GM19397 (cell line): ENCODE results near the gene VPS4A.
"Not testable (repeated sequence)": the region's sequence is repeated elsewhere in the genome, so short reads cannot be mapped to it uniquely, and the experiment has no call there.

Experiments
- ATAC-seq: cut with Tn5 transposase; IDR thresholded peaks from one replicate; pipeline ENCODE4 v1.9.1; 2021; ENCODE audit warnings: mild to moderate bottlenecking, moderate library complexity; ENCODE audit not compliant: unreplicated experiment

Gene VPS4A

GRCh38 chr16:69310653-69311532 is at the start of gene VPS4A:
Gene VPS4A (plus strand): TSS chr16:69311350. CDS start chr16:69311512, 162 bp downstream.
- ATAC-seq = peak; percentile 95

- no peak for ATAC-seq
Measured at GRCh38 chr16:69266334-69267063, 44.7 kb upstream of the VPS4A start.

DNA sequence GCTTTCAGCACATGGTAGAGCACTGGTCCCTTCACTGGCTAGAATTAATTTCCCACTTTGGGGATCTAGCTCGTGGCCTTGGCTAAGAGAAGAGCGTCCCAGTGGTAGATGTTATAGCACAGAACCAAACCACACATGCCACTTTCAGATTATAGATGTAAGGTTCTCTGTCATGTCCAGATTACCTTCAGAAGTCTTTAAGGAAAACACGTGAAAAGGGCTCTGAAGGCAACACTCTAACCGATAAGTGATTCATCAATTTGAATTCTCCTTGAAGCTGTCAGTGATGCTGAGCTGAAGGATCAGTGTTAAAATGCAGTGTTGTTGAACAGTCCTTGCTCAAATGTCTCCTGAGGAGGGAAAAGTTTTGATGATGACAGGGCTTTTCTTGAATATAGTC is 43.5 kb upstream of the VPS4A start:
- no peak for ATAC-seq

DNA sequence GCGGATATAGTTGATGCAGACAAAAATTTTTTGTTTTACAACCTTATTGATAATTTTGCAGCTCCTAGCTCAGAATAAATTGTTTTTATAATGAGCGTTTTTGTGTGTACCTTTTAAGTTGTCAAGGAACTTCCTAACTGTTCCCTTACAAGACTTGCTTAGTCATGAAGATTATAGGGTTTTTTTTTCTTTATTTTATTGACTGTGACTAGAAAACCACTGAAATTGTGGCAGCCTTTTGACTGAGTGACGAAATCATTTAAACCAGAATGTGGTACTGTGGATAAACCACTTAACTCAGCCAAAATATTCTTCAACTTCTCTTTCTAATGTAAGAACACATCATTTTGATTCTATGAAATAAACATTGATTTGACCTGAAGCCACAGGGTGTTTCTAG is 40.8 kb upstream of the VPS4A start:
- no peak for ATAC-seq

DNA sequence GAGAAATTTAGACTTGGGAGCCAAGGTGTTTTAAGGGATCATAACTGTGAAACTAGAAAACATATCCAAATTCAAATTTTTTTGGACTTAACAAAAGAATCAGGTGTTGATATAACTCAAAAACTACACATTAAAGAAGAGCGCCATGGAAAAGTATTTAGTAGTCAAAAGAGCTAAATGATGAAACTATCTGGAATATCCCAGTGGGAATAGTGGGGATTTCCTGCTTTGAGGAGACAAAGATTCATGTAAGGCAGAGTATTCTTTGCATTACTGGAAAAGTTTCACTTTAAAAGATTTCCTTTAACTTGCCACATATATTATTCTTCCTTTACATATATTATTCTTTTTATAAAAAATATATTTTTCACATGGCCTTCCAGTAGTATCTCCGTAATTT is 40.3 kb upstream of the VPS4A start:
- no peak for ATAC-seq

DNA sequence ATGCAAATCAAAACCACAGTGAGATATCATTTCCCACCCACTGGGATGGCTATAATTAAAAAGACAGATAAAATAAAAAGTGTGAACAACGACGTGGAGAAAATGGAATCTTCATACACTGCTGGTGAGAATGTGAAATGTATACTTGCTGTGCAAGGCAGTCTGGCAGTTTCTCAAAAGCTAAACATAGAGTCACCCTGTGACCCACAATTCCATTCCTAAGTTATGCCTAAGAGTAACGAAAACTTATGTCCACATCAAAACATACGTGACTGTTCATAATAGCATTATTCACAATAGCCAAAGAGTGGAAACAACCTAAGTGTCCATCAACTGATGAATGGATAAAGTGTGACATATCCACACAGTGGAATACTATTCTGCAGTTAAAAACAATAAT is 38.1 kb upstream of the VPS4A start:
- no peak for ATAC-seq

GRCh38 chr16:69274699-69275235 is 36.4 kb upstream of the VPS4A start:
- no peak for ATAC-seq

DNA sequence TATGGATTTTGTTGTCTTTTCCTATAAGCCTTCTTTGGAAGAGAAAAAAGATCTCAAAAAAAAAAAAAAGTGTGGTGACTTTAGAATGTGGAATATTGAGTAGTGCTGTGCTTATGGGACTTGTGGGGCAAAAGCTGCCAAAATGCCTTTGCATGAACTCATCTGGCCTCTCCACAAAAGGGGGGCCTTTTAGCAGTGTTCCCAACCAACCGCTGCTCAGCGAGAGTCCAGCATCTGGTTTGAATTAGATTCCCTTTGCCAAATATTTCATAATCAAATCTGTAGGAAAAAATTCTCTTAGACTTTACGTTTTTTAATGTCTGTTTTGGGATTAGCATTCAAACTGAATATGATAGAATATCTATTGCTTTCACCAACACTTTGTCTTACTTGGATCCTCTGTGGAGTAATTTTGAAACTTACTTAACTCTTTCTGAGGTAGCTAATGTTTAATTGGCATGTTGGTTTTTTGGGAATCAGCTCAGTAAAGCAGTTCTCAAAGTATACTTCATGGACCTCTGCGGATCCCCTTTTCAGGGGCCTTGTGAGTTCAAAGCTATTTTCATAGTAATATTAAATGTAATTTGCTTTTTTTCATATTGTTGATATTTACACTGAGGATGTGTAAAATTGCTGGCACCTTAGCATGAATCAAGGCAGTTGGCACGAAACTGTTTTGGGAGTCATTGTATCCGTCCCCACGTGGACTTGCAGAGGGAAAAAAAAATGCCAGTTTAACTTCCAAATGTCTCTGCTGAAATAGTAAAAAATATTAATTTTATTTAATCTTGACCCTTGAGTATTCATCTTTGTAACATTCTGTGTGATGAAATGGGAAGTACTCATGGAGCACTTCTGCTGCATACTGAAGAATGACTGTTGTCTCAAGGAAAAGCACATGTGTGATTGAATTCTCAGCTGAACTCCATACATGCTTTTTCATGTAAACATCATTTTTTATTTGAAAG is 34.7 kb upstream of the VPS4A start:
- ATAC-seq = no peak

DNA sequence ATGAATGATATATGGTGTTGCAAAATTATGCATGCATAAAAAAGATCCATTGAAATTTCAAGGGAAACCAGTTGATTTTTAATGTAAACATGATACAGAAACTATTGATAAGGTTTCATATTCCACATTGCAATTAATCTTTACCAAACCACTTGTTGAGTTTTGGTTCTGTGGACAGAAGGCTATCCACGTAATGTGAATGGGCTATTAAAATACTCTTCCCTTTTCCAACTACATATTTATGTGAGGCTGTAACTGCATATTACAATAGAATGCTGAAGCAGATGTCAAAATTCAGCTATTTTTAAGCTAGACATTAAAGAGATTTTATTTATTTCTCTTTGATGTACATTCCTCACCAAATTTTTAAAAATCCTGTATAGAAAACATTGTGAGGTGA is 33.7 kb upstream of the VPS4A start:
- no peak for ATAC-seq

- no peak for ATAC-seq
Measured at GRCh38 chr16:69283851-69284250, 27.3 kb upstream of the VPS4A start.

GRCh38 chr16:69285240-69285639 is 25.9 kb upstream of the VPS4A start:
- ATAC-seq = no peak

DNA sequence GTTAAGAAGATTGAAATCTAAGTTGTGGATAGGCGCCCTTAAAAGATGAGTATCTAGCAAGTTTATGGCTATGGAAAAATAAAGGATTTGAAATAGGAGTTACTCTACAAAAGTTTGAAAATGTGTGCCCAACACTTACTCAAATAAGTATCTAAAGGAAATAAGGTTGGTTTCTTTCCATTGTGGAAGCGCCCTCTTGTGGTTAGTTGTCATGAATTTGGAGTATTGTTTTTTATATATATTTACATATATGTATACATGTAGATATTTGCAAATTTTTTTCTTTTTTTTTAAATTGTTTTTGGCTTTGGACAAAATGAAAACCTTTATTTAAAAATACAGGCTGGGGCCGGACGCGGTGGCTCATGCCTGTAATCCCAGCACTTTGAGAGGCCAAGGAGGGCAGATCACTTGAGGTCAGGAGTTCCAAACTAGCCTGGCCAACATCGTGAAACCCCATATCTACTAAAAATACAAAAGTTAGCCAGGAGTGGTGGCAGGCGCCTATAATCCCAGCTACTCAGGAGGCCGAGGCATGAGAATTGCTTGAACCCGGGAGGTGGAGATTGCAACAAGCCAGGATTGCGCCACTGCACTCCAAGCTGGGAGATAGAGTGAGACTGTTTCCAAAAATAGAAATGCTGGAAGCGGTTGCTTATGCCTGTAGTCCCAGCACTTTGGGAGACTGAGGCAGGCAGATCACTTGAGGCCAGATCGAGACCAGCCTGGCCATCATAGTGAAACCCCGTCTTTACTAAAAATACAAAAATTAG is 24.0 kb upstream of the VPS4A start:
- no peak for ATAC-seq

- ATAC-seq = not testable (repeated sequence)
Measured at GRCh38 chr16:69291657-69292056, 19.5 kb upstream of the VPS4A start.

DNA sequence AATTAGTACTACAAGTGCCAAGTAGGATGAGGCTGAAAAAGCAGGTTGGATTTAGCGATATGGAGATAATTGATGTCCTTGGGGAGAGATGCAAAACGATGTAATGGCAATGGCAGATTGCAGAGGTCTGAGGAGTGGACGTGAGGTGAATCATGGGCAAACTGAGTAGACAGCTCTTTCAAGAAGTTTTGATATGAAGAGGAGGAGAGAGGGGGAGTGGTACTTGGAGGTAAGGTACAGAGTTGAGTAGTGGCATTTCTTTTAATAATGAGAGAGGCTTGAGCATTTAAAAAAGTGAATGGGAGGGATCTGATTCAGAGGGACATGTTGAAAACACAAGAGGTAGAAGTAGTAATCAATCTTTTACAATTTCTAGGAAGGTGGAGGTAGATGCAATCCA is 17.7 kb upstream of the VPS4A start:
- ATAC-seq = no peak

DNA sequence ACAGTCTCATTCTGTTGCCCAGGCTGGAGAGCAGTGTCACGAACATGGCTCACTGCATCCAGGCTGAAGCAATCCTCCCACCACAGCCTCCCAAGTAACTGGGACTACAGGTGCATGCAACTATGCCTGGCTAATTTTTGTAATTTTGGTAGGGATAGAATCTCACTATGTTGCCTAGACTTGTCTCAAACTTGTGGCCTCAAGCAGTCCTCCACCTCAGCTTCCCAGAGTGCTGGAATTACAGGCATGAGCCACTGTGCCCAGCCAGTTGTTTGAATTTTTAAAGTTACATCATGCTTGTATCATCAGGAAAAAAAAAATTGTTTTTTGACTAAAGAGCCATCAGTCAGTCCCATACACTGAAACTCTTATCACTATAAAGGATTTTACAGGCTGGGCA is 17.1 kb upstream of the VPS4A start:
- ATAC-seq = no peak

DNA sequence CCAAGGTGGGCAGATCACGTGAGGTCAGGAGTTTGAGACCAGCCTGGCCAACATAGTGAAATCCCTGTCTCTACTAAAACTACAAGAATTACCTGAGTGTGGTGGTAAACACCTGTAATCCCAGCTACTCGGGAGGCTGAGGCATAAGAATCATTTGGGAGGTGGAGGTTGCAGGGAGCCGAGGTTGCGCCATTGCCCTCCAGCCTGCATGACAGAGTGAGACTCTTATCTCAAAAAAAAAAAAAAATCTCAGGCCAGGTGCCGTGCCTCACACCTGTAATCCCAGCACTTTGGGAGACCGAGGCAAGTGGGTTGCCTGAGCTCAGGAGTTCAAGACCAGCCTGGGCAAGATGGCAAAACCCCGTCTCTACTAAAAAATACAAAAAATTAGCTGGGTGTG is 14.4 kb upstream of the VPS4A start:
- ATAC-seq = not testable (repeated sequence)

DNA sequence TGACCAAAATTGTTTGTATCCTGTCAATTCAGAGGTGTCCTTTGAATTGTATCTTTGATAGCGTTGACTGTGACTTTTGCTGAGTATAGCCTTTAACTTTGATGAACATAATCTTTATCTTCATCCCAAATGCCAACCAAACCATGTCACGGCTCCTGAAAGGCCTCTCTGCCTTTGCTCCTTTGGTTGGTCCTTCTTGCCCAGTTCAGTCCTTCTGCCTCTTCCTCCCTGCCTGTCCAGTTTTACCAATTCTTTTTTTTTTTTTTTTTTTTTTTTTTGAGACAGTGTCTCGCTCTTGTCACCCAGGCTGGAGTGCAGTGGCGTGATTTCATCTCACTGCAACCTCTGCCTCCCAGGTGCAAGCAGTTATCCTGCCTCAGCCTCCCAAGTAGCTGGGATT is 12.9 kb upstream of the VPS4A start:
- no peak for ATAC-seq

- ATAC-seq = no peak
Measured at GRCh38 chr16:69301187-69301586, 10.0 kb upstream of the VPS4A start.

DNA sequence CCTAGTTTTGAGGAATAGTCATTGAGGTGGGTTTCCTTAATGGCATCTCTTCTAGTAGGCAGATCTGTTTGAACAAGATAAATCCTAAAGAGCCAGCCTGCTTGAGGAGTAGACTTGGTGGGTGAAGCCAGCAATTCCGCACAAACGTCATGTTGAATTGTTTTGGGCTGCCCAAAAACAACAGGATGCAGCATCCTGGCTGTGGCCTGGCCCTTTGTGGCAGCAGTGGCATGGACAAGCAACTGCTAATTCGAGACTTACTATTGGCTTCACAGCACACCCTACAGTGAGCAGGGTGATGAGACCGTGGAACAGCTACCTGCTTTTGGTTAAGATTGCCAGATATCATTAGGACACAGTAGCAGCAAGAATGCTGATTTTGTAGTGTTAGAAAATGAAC is 9.3 kb upstream of the VPS4A start:
- no peak for ATAC-seq

DNA sequence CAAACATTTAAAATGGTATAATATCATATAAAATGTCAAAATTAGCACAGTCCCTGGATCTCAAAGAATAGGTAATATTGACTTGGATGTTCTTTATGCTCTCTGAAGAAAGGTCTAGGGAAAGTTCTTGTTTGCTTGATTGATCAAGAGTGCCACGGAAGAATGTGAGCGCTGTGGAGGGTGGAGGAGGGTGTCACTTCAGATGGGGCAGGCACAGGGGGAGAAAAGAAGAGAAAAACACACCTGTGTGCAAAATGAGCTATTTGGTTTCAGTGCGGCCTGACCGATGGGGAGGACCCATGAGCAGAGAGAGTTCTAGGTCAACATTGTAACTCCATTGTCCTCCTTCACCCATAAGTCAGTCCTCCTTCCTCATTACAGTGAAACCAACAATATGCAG is 8.8 kb upstream of the VPS4A start:
- no peak for ATAC-seq
